ENCODE data around the gene KANSL1L. TPM values are rescaled to one million over a fixed set of nuclear protein-coding genes. Genes with fewer than 3 reads are reported as not detected.
A peak's percentile ranks its signal among the peaks of the same experiment; 100 is the strongest.

Gene KANSL1L
- total RNA-seq, 2 donors from 2014 or later = 36.1 to 40.3 TPM

GRCh38 chr2:209985874-209986273 lies 185.3 kb downstream of the KANSL1L start:
- no peaks in the 10 kb centered on the region for H3K27me3 ChIP-seq (replicated peaks; ENCODE audit: insufficient read depth)
- H3K4me3 ChIP-seq = no peak overlapping the region
- no peaks in the 10 kb centered on the region for H3K9me3 ChIP-seq
- H3K36me3 ChIP-seq = no peaks in the 10 kb centered on the region
- DNase-seq (ENCODE audit: low spot score) = no peak
- TF ChIP-seq CTCF (IDR thresholded peaks at IDR 0.05) (no peak), POLR2A (IDR thresholded peaks at IDR 0.05) (no peak), POLR2AphosphoS5 (IDR thresholded peaks at IDR 0.05) (no peak)
- H3K27ac ChIP-seq = no peak overlapping the region
- intact Hi-C loops (cut with DNase I) = no loop called here
- WGBS = 84% methylated on average over 3 of the region's 3 CpGs
- no peaks in the 10 kb centered on the region for H3K4me1 ChIP-seq (replicated peaks)

GRCh38 chr2:209984291-209984690 lies 186.9 kb downstream of the KANSL1L start:
- no peak for TF ChIP-seq POLR2AphosphoS5 (IDR thresholded peaks at IDR 0.05)
- TF ChIP-seq POLR2A (IDR thresholded peaks at IDR 0.05) = no peak
- no peak for TF ChIP-seq CTCF (IDR thresholded peaks at IDR 0.05)
- DNase-seq (ENCODE audit: low spot score) = no peak
- Histone ChIP-seq H3K36me3 (no peaks in the 10 kb centered on the region), H3K9me3 (no peaks in the 10 kb centered on the region), H3K4me1 (replicated peaks) (no peaks in the 10 kb centered on the region), H3K27ac (no peak overlapping the region), H3K4me3 (no peak overlapping the region), H3K27me3 (replicated peaks; ENCODE audit: insufficient read depth) (no peaks in the 10 kb centered on the region)
- WGBS = 95% methylated on average over 2 of the region's 2 CpGs
- intact Hi-C loops (cut with DNase I) = no loop called here

GRCh38 chr2:209977386-209978239 lies 193.6 kb downstream of the KANSL1L start:
- no peak for TF ChIP-seq POLR2A (IDR thresholded peaks at IDR 0.05)
- TF ChIP-seq CTCF (IDR thresholded peaks at IDR 0.05) = peak in 3 of 4 experiments; percentile 51 to 69 (median 68)
- WGBS = 72% methylated on average over 2 of the region's 2 CpGs
- no peaks in the 10 kb centered on the region for H3K9me3 ChIP-seq
- no peaks in the 10 kb centered on the region for H3K36me3 ChIP-seq
- H3K4me1 ChIP-seq (replicated peaks) = no peaks in the 10 kb centered on the region
- intact Hi-C loops (cut with DNase I) = loop anchor here (2.0 to 10.0 kb wide), 2 partner anchors 217 to 417 kb away; no protein-coding TSS in a partner anchor
- H3K27me3 ChIP-seq (replicated peaks; ENCODE audit: insufficient read depth) = no peaks in the 10 kb centered on the region
- no peak for DNase-seq (ENCODE audit: low spot score)
- H3K27ac ChIP-seq = no peak overlapping the region
- H3K4me3 ChIP-seq = no peak overlapping the region

- TF ChIP-seq CTCF (IDR thresholded peaks at IDR 0.05) = no peak
- TF ChIP-seq POLR2A (IDR thresholded peaks at IDR 0.05) = no peak
- TF ChIP-seq POLR2AphosphoS5 (IDR thresholded peaks at IDR 0.05) = no peak
- Histone ChIP-seq H3K27me3 (replicated peaks; ENCODE audit: insufficient read depth) (no peaks in the 10 kb centered on the region), H3K4me3 (no peak overlapping the region), H3K9me3 (no peaks in the 10 kb centered on the region), H3K4me1 (replicated peaks) (no peaks in the 10 kb centered on the region), H3K27ac (no peak overlapping the region), H3K36me3 (no peaks in the 10 kb centered on the region)
- intact Hi-C loops (cut with DNase I) = loop anchor here (2.0 to 10.0 kb wide), 2 partner anchors 218 to 418 kb away; no protein-coding TSS in a partner anchor
- DNase-seq (ENCODE audit: low spot score) = no peak
- 91% methylated on average over 9 of the region's 9 CpGs for WGBS
Measured at GRCh38 chr2:209976698-209977385, 194.4 kb downstream of the KANSL1L start.
